ENCODE measurements around the gene OGDH.

Gene OGDH

DNA sequence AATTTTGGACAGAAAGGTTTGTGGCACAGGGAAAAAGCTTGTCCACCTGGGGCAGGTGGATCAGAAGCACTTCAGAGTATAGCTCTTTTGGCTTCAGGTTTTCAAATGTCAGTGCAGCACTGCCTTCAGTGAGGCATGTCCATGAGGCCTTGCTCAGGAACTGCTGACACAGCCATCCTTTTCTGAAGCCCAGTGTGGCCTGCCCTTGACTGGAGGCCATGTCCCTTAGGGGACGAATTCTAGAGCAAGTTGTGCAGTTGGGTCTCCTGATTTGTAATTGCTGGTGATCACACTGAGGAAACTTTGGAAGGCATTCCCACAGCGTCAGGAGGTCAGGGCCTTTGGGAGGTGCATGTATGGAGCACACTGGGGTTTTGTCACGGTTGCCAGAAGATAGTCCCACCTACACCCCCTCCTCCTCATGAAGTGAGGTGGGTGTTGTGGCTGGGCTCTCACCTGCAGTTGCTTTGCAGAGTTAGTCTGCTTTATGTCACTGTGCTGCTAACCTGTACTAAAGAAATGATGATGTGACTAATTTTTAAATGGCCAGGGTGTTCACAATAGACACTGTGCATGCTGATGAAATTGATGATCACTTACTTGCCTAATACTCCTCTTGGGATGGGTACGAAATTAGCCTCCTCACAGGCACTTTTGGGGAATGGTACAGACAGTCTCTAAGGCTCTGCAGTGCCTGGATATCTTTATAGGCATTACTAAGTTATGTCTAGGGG, 41.7 kb downstream of the OGDH start:
- Histone ChIP-seq H3K27ac (no peak overlapping the region), H3K4me3 (no peak overlapping the region)
- TF ChIP-seq, protein P1, sequence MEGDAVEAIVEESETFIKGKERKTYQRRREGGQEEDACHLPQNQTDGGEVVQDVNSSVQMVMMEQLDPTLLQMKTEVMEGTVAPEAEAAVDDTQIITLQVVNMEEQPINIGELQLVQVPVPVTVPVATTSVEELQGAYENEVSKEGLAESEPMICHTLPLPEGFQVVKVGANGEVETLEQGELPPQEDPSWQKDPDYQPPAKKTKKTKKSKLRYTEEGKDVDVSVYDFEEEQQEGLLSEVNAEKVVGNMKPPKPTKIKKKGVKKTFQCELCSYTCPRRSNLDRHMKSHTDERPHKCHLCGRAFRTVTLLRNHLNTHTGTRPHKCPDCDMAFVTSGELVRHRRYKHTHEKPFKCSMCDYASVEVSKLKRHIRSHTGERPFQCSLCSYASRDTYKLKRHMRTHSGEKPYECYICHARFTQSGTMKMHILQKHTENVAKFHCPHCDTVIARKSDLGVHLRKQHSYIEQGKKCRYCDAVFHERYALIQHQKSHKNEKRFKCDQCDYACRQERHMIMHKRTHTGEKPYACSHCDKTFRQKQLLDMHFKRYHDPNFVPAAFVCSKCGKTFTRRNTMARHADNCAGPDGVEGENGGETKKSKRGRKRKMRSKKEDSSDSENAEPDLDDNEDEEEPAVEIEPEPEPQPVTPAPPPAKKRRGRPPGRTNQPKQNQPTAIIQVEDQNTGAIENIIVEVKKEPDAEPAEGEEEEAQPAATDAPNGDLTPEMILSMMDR (IDR thresholded peaks at IDR 0.05), result no peak
- peak; percentile 36 for DNase-seq (ENCODE audit: low spot score)

DNA sequence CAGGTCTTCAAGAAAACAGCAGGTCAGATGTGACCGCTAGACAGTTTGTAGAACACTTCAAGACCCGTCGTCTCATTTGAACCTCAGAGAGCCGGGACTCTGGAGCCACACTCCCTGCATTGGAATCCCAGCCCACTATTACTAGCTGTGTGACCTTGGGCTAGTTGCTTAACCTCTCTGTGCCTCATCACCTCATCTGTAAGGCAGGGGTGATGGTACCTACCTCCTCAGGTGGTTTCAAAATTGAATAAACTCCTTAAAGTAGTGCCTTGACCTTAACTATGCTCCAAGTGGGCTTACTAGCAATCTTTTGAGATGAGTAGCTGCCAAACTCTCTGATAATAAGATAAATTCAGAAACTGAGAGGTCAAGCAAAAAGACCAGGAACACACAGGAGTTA, 43.8 kb downstream of the OGDH start:
- Histone ChIP-seq H3K4me3 (no peak overlapping the region), H3K27ac (no peak overlapping the region)
- TF ChIP-seq, protein P1 (IDR thresholded peaks at IDR 0.05), result no peak
- no peak for DNase-seq (ENCODE audit: low spot score)

DNA sequence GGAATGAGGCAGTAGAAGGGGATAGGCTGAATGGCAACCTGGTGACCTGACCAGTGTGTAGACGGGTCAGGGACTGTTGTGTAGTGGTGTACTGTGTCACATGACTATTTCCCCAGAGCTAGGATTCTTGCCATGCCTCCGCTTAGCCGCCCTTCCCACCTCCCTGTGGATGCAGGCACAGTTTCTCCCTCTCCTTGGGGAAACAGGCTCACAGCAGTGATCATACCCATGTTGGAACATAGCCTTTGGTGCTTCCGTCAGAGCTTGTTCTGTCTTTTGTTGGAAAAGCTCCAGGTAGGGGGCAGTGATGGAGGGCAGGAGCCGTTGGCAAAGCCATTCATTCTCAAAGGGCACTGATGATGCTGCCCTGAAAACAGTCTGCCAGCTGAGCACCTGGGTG, 44.3 kb downstream of the OGDH start:
- no peak for DNase-seq (ENCODE audit: low spot score)
- TF ChIP-seq, protein P1 (IDR thresholded peaks at IDR 0.05), result no peak
- Histone ChIP-seq H3K27ac (no peak overlapping the region), H3K4me3 (no peak overlapping the region)

DNA sequence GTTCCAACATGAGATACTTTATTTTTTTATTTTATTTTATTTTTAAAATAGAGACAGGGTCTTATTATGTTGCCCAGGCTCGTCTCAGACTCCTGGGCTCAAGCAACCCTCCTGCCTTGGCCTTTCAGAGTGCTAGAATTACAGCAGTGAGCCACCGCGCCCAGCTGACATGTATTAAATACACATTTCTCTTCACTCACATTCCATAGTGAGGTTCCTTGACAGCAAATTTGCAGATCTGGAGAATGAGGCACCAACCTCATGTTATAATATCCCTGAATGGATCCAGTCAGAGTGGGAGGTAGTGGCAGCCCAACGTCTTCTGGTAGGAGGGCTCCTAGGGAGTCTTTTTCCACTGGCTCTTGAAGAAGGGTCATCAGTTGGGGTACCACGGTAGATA, 46.1 kb downstream of the OGDH start:
- TF ChIP-seq, protein P1 (IDR thresholded peaks at IDR 0.05), result no peak
- H3K27ac ChIP-seq, result no peak overlapping the region
- H3K4me3 ChIP-seq, result no peak overlapping the region
- DNase-seq (ENCODE audit: low spot score), result peak; percentile 3

DNA sequence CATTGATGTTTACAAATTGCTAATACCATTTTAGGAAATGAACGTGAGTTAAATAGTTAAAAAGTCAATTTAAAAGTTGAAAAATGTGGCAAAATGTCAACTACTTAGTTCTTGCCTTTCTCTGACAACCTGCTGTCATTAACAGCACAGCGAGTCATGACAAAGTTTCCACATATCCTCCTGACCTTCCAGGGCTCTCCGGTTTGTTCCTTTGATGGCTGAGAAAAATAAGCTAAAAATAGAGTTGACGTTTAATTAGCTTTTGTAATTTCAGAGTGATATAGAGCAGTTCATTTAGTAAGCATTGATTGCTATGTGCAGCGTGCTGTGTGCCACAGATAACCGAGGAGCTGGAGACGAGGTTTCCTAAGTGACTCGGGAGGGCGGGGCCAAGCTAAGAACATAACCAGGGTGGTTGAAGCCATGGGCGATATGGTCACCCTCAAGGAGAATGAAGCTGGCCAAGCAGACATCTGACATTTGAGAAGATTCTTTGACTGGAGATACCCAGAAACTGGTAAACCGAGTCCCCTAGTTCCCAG, 47.9 kb downstream of the OGDH start:
- no peak for DNase-seq (ENCODE audit: low spot score)
- no peak overlapping the region for H3K4me3 ChIP-seq
- TF ChIP-seq, protein P1 (IDR thresholded peaks at IDR 0.05), result no peak
- H3K27ac ChIP-seq, result no peak overlapping the region

DNA sequence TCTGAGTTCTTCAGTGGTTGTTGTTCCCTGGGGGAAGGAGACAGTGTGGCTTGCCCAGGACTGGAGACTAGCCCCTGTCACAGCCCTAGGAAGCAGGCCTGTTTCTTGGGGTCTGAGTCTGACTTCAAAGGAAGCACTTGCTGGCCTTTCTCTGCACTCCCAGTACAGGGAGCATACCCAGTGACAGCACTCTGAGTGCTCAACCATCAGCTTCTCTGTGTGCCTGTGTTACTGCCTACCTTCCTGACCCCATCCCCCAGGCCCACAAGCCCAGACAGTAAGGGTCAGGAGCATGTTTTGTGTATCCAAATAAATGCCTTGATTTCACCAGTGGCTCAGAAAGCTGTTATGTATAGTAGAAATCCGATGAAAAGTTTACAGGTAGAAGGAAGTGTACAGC, 48.9 kb downstream of the OGDH start:
- TF ChIP-seq, protein P1 (IDR thresholded peaks at IDR 0.05), result no peak
- H3K27ac ChIP-seq, result no peak overlapping the region
- H3K4me3 ChIP-seq, result no peak overlapping the region
- peak; percentile 46 for DNase-seq (ENCODE audit: low spot score)

DNA sequence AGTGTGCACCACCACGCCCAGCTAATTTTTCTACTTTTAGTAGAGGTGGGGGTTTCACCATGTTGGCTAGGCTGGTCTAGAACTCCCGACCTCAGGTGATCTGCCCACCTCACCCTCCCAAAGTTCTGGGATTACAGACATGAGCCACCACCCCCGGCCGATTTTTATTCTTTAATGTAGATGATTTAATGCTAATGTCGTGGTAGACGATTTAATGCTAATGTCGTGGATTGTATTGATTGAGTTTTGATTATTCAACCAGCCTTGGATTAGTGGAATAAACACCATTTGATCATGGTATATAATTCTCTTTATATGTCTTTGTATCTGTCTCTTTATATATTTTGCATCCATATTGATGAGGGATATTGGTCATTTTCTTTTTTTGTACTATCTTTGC, 52.6 kb downstream of the OGDH start:
- no peak for DNase-seq (ENCODE audit: low spot score)
- H3K4me3 ChIP-seq, result no peak overlapping the region
- TF ChIP-seq, protein P1 (IDR thresholded peaks at IDR 0.05), result no peak
- H3K27ac ChIP-seq, result no peak overlapping the region

Measured in coronary artery (tissue), 2 donors.